Peyer's patch (tissue), 4 donors: ENCODE results near the gene ASB6. TPM values are rescaled to one million over a fixed set of nuclear protein-coding genes. Genes with fewer than 3 reads are reported as not detected.

Source experiments
- DNase-seq, 3 donors: peaks; one replicate each; pipeline ENCODE4 v3.0.0-alpha.2; 2017 to 2019
- H3K27ac ChIP-seq, 4 donors: fragments of 200-600 bp; sonication (generic); one replicate each; pipeline ENCODE4 v1.5.1; 2016 to 2019
- H3K27me3 ChIP-seq, 2 donors: fragments of 200-600 bp; sonication (generic); one replicate each; pipeline ENCODE4 v1.5.1; 2019
- H3K36me3 ChIP-seq, 3 donors: fragments of 200-600 bp; sonication (generic); one replicate each; pipeline ENCODE4 v1.5.1; 2016 to 2019
- H3K4me1 ChIP-seq, 4 donors: fragments of 200-600 bp; sonication (generic); one replicate each; pipeline ENCODE4 v1.5.1; 2016 to 2019
- H3K4me3 ChIP-seq, 4 donors: fragments of 200-600 bp; sonication (generic); 1 replicate in 3 of 4; 2 replicates in 1 of 4; pipeline ENCODE4 v1.5.1; 2016 to 2019; ENCODE audit warnings: mild to moderate bottlenecking in 1 of 4
- H3K9me3 ChIP-seq, 4 donors: fragments of 200-600 bp; sonication (generic); one replicate each; pipeline ENCODE4 v1.5.1; 2016 to 2019; ENCODE audit warnings: mild to moderate bottlenecking in 1 of 4
- POLR2A ChIP-seq, 2 donors: fragments of 450-650 bp; IDR thresholded peaks; one replicate each; pipeline ENCODE4 v1.5.1; 2017; ENCODE audit warnings: antibody characterized with exemption in 2 of 2, mild to moderate bottlenecking in 2 of 2, moderate library complexity in 2 of 2
- total RNA-seq, 4 donors: library from RNA; depleted of rRNA; stranded (reverse); fragments of >200 nt; gene quantifications; one replicate each; pipeline ENCODE4 v1.1.0, GENCODE V29; 2016
- TF ChIP-seq, protein P1 (sequence below), 6 experiments: fragments of 450-650 bp in 4 of 6; fragments of 200-600 bp in 2 of 6; sonication (generic) in 1 of 6; IDR thresholded peaks; one replicate each; pipeline ENCODE4 v1.5.1; 2017 to 2019; ENCODE audit warnings: antibody characterized with exemption in 6 of 6, mild to moderate bottlenecking in 3 of 6, moderate library complexity in 1 of 6

The ASB6 gene
- total RNA-seq, 4 donors from 2014 or later: 19.8 to 26.8 (median 23.0) TPM

DNA sequence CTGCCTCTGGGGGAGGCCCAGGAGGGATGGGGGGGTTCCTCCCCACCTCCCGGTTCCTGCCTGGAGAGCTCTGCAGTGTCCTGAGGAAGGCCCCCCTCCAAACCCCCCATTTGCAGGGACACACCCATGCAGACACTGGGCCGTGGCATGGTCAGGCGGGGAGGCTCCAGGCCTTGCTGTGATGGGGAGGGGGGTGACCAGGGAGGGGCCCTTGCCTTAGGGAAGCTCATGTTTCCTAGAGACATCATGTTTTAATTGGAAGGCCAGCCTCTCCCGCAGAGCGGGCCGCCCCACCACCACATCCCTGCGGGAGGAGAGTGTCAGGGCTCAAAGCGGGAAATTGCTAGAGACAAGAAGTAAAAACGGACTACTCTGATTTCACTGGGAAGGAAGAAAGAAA lies 35.5 kb upstream of the ASB6 start:
- Histone ChIP-seq H3K27me3 (no peaks in the 10 kb centered on the region), H3K9me3 (no peaks in the 10 kb centered on the region), H3K4me3 (no peak overlapping the region), H3K4me1 (no peaks in the 10 kb centered on the region), H3K36me3 (no peaks in the 10 kb centered on the region), H3K27ac (no peak overlapping the region)
- TF ChIP-seq, protein P1, sequence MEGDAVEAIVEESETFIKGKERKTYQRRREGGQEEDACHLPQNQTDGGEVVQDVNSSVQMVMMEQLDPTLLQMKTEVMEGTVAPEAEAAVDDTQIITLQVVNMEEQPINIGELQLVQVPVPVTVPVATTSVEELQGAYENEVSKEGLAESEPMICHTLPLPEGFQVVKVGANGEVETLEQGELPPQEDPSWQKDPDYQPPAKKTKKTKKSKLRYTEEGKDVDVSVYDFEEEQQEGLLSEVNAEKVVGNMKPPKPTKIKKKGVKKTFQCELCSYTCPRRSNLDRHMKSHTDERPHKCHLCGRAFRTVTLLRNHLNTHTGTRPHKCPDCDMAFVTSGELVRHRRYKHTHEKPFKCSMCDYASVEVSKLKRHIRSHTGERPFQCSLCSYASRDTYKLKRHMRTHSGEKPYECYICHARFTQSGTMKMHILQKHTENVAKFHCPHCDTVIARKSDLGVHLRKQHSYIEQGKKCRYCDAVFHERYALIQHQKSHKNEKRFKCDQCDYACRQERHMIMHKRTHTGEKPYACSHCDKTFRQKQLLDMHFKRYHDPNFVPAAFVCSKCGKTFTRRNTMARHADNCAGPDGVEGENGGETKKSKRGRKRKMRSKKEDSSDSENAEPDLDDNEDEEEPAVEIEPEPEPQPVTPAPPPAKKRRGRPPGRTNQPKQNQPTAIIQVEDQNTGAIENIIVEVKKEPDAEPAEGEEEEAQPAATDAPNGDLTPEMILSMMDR (IDR thresholded peaks at IDR 0.05): no peak
- TF ChIP-seq POLR2A (IDR thresholded peaks at IDR 0.05): no peak
- DNase-seq: no peak

DNA sequence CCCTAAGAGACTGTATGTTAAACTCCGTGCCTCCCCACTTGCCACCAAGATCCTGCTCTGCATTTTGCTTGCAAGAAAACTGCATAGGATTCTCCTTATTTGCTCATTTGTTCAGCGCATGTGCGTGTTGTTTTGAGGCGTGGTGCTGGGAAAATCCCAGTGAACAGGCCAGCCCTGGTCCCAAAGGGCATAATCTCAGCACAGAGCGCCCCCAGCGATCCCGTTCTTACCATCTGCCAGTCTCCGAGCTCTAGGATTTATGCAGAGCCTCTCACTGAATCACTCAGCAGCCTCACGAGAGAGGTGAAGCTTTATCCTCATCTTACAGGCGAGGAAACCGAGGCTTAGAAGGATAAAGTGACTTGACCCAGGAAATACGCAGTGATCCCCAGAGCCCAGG lies 35.0 kb upstream of the ASB6 start:
- Histone ChIP-seq H3K27ac (no peak overlapping the region), H3K4me3 (no peak overlapping the region), H3K4me1 (no peaks in the 10 kb centered on the region), H3K36me3 (no peaks in the 10 kb centered on the region), H3K27me3 (no peaks in the 10 kb centered on the region), H3K9me3 (no peaks in the 10 kb centered on the region)
- TF ChIP-seq POLR2A (IDR thresholded peaks at IDR 0.05): no peak
- TF ChIP-seq, protein P1 (IDR thresholded peaks at IDR 0.05): no peak
- DNase-seq: no peak

DNA sequence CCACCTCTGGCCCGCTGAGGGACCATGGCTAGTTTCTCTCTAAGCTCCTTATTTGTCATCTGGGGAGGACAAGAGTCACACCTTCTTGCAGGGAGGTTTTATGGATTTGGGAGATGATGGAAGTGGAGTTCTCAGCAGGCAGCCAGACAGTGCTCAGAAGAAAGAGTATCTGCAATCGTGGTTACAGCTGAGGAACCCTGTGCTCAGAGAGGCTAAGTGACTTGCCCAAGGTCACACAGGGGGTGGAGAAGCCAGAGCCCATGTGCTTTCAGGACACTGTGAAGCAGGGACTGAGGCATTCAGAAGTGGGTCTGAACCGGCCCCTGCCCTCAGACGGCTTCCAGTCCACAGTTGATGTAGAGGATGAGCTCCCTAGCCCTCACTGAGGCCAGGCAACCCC lies 34.3 kb upstream of the ASB6 start:
- Histone ChIP-seq H3K4me3 (no peak overlapping the region), H3K36me3 (no peaks in the 10 kb centered on the region), H3K27me3 (no peaks in the 10 kb centered on the region), H3K27ac (no peak overlapping the region), H3K9me3 (no peaks in the 10 kb centered on the region), H3K4me1 (no peaks in the 10 kb centered on the region)
- no peak for TF ChIP-seq POLR2A (IDR thresholded peaks at IDR 0.05)
- TF ChIP-seq, protein P1 (IDR thresholded peaks at IDR 0.05): no peak
- DNase-seq: no peak

DNA sequence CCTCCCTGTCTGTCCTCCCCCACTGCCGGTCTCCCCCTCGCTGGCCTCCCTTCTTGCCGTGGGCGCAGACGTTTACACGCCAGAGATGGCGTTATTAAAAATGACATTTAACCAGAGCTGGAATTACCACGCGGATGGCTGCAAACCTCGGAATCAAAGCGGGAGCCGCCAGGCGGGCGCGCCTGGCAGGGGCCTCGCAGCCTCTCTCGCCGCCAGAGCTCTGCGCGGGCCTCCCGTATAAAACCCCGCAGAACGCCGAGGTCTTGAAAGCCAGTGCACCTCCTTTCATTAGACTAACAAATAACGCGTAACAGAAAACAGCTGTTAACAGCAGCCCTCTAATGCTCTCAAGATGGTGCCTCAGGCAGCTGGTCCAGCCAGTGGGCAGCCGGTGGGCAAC lies 33.7 kb upstream of the ASB6 start:
- H3K4me3 ChIP-seq: no peak overlapping the region
- H3K4me1 ChIP-seq: no peaks in the 10 kb centered on the region
- H3K27me3 ChIP-seq: no peaks in the 10 kb centered on the region
- H3K36me3 ChIP-seq: no peaks in the 10 kb centered on the region
- TF ChIP-seq, protein P1 (IDR thresholded peaks at IDR 0.05): no peak
- TF ChIP-seq POLR2A (IDR thresholded peaks at IDR 0.05): no peak
- no peak for DNase-seq
- no peaks in the 10 kb centered on the region for H3K9me3 ChIP-seq
- H3K27ac ChIP-seq: no peak overlapping the region

DNA sequence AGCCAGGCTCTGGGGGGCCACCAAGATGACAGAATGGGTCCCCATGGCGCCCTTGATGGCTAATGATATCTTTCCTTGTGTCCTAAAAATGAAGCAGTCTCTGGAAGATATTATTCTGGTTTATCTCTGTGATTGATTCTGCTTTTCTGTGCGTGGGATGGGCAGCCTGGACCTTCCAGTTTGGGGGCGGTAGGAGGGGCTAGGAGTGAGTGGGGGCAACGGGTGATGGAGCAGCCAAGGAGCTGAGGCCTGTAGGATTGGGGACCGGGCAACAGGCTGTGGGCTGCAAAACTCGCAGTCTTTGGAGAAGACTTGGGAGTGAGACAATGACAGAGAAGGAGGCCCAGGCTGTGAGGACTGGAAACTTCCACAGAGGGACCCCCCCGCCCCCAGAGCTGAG lies 32.3 kb upstream of the ASB6 start:
- Histone ChIP-seq H3K4me3 (no peak overlapping the region), H3K4me1 (no peaks in the 10 kb centered on the region), H3K9me3 (no peaks in the 10 kb centered on the region), H3K36me3 (no peaks in the 10 kb centered on the region), H3K27ac (no peak overlapping the region), H3K27me3 (no peaks in the 10 kb centered on the region)
- no peak for DNase-seq
- TF ChIP-seq, protein P1 (IDR thresholded peaks at IDR 0.05): no peak
- TF ChIP-seq POLR2A (IDR thresholded peaks at IDR 0.05): no peak

DNA sequence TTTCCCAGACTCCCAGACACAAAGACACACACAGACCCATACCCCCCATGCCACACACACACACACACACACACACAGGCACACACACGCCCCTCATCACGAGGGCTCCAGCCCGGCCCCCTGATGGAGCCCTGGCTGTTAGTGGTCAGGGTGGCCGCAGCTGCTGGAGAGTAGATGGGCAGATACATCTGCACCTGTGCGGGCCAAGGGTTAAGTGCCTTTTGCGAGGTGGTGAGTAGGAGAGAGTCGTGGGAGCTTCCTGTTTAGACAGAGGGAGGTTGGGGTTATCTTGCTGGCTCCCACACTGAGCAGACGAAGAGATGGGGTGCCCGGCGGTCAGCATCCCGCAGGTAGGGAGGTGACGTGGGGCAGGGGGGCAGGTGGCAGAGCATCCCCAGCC lies 31.7 kb upstream of the ASB6 start:
- Histone ChIP-seq H3K4me3 (no peak overlapping the region), H3K4me1 (no peaks in the 10 kb centered on the region), H3K36me3 (no peaks in the 10 kb centered on the region), H3K27ac (no peak overlapping the region), H3K9me3 (no peaks in the 10 kb centered on the region), H3K27me3 (no peaks in the 10 kb centered on the region)
- no peak for DNase-seq
- TF ChIP-seq, protein P1 (IDR thresholded peaks at IDR 0.05): no peak
- TF ChIP-seq POLR2A (IDR thresholded peaks at IDR 0.05): no peak
